Mesenchymal stem cell (in vitro differentiated cells and primary cell): ENCODE results near the gene KCNIP2.
"Not testable (repeated sequence)": the region's sequence is repeated elsewhere in the genome, so short reads cannot be mapped to it uniquely, and the experiment has no call there.

Source experiments
- DNase-seq: peaks from one replicate; pipeline ENCODE4 v3.0.0-alpha.2; 2013
- H2AFZ ChIP-seq: one replicate; pipeline ENCODE4 v1.6.1; 2013; ENCODE audit warnings: low read depth, mild to moderate bottlenecking, control low read depth, inconsistent platforms, low read length, moderate library complexity
- H2AK5ac ChIP-seq: 2 replicates; pipeline ENCODE4 v1.6.1; 2013; ENCODE audit warnings: low read length, moderate library complexity, mild to moderate bottlenecking, inconsistent platforms; ENCODE audit not compliant: severe bottlenecking
- H2BK120ac ChIP-seq: one replicate; pipeline ENCODE4 v1.6.1; 2013; ENCODE audit warnings: low read depth, mild to moderate bottlenecking, inconsistent platforms, low read length, moderate library complexity
- H2BK12ac ChIP-seq, 2 experiments: one replicate each; pipeline ENCODE4 v1.6.1; 2013; ENCODE audit warnings: inconsistent platforms in 2 of 2, low read length in 2 of 2, mild to moderate bottlenecking in 2 of 2, moderate library complexity in 2 of 2, control low read depth in 1 of 2
- H2BK15ac ChIP-seq: one replicate; pipeline ENCODE4 v1.6.1; 2013; ENCODE audit warnings: mild to moderate bottlenecking, low read depth, inconsistent platforms; ENCODE audit not compliant: poor library complexity, severe bottlenecking
- H2BK5ac ChIP-seq: 2 replicates; pipeline ENCODE4 v1.6.1; 2013; ENCODE audit warnings: low read depth, mild to moderate bottlenecking, low read length, control low read depth, inconsistent platforms; ENCODE audit not compliant: poor library complexity, severe bottlenecking
- H3K14ac ChIP-seq, 2 experiments: one replicate each; pipeline ENCODE4 v1.6.1; 2013; ENCODE audit warnings: inconsistent platforms in 2 of 2, low read length in 2 of 2, control low read depth in 1 of 2, mild to moderate bottlenecking in 1 of 2, moderate library complexity in 1 of 2
- H3K18ac ChIP-seq, 2 experiments: one replicate each; pipeline ENCODE4 v1.6.1; 2013; ENCODE audit warnings: inconsistent platforms in 2 of 2, low read length in 2 of 2, control low read depth in 1 of 2, low read depth in 1 of 2, mild to moderate bottlenecking in 1 of 2
- H3K23ac ChIP-seq, 2 experiments: one replicate each; pipeline ENCODE4 v1.6.1; 2013; ENCODE audit warnings: inconsistent platforms in 2 of 2, low read length in 2 of 2, mild to moderate bottlenecking in 2 of 2, moderate library complexity in 2 of 2, control low read depth in 1 of 2
- H3K27ac ChIP-seq: 2 replicates; pipeline ENCODE4 v1.5.1; 2013; ENCODE audit warnings: mild to moderate bottlenecking, moderate library complexity, low read length, control low read depth, inconsistent platforms; ENCODE audit not compliant: poor library complexity, severe bottlenecking
- H3K27me3 ChIP-seq, 2 experiments: 2 replicates each; pipeline versions ENCODE4 v1.6.1 to v1.7.0; 2013; ENCODE audit warnings: low read length in 2 of 2, mild to moderate bottlenecking in 2 of 2, moderate library complexity in 2 of 2, control low read depth in 1 of 2, inconsistent platforms in 1 of 2; ENCODE audit not compliant: control insufficient read depth in 1 of 2, insufficient read depth in 1 of 2
- H3K36me3 ChIP-seq, 2 experiments: 2 replicates each; pipeline versions ENCODE4 v1.6.1 to v1.7.0; 2013; ENCODE audit warnings: low read length in 2 of 2, control low read depth in 1 of 2, inconsistent platforms in 1 of 2, low read depth in 1 of 2, mild to moderate bottlenecking in 1 of 2; ENCODE audit not compliant: insufficient read depth in 2 of 2, control insufficient read depth in 1 of 2
- H3K4ac ChIP-seq, 2 experiments: one replicate each; pipeline ENCODE4 v1.6.1; 2013; ENCODE audit warnings: inconsistent platforms in 2 of 2, low read length in 2 of 2, mild to moderate bottlenecking in 2 of 2, moderate library complexity in 2 of 2, control low read depth in 1 of 2, low read depth in 1 of 2
- H3K4me1 ChIP-seq: 2 replicates; pipeline ENCODE4 v1.6.1; 2013; ENCODE audit warnings: low read depth, low read length, control low read depth; ENCODE audit not compliant: control insufficient read depth, insufficient read depth
- H3K4me2 ChIP-seq: 2 replicates; pipeline ENCODE4 v1.6.1; 2013; ENCODE audit warnings: low read length, mild to moderate bottlenecking, inconsistent platforms; ENCODE audit not compliant: poor library complexity, severe bottlenecking
- H3K4me3 ChIP-seq, 2 experiments: 2 replicates each; pipeline versions ENCODE4 v1.5.1 to v1.7.0; 2013; ENCODE audit warnings: low read length in 2 of 2, mild to moderate bottlenecking in 2 of 2, control low read depth in 1 of 2, low read depth in 1 of 2; ENCODE audit not compliant: insufficient read depth in 1 of 2
- H3K79me1 ChIP-seq: replicated peaks from 2 replicates; pipeline ENCODE4 v1.6.1; 2013; ENCODE audit warnings: mild to moderate bottlenecking, control low read depth, low read length, inconsistent platforms; ENCODE audit not compliant: poor library complexity, severe bottlenecking
- H3K9ac ChIP-seq: 2 replicates; pipeline ENCODE4 v1.7.0; 2013; ENCODE audit warnings: mild to moderate bottlenecking, low read length, moderate library complexity
- H3K9me3 ChIP-seq: 2 replicates; pipeline ENCODE4 v1.7.0; 2013; ENCODE audit warnings: mild to moderate bottlenecking, low read length; ENCODE audit not compliant: control insufficient read depth
- H4K8ac ChIP-seq: one replicate; pipeline ENCODE4 v1.6.1; 2013; ENCODE audit warnings: inconsistent platforms, mild to moderate bottlenecking, low read length, moderate library complexity
- H4K91ac ChIP-seq: one replicate; pipeline ENCODE4 v1.6.1; 2013; ENCODE audit warnings: mild to moderate bottlenecking, low read length, inconsistent platforms
- WGBS: methylation state at CpG from one replicate; pipeline ENCODE4 v1.1.7; 2013; ENCODE audit warnings: mixed read lengths; 5-methylcytosine and 5-hydroxymethylcytosine counted together

KCNIP2 gene

DNA sequence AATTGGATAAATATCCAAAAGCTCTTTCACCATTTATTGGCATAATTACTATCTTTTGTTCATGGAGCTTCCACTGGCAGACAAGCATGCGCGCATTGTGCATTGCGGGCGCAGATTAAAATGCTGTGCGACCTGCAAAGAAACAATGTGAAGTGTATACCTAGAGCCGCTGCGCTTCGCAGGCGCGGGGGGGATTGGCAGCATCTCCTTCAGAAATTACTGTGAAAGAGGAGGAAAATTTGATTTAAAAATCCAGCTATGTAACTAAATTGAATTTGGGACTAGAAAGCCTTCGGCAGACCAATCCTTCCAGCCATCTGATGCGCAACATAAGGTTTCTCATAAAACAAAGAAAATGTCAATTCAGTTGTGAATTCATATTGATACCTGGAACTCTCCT is 50.1 kb downstream of the KCNIP2 start:
- H3K4me2 ChIP-seq, result no peak overlapping the region
- H3K4ac ChIP-seq, result no peak overlapping the region
- no peak overlapping the region for H2BK120ac ChIP-seq
- no peak overlapping the region for H3K14ac ChIP-seq
- no peak overlapping the region for H3K9ac ChIP-seq
- no peak overlapping the region for H2AFZ ChIP-seq
- H3K79me1 ChIP-seq, result peaks cover 24% of the 10 kb centered on the region
- no peak overlapping the region for H3K23ac ChIP-seq
- H3K9me3 ChIP-seq, result no peaks in the 10 kb centered on the region
- peaks cover 41 to 92% of the 10 kb centered on the region in 2 experiments for H3K36me3 ChIP-seq
- no peak for DNase-seq
- H2BK12ac ChIP-seq, result no peak overlapping the region
- H3K18ac ChIP-seq, result no peak overlapping the region
- WGBS, result over 99% methylated on average over 12 of the region's 12 CpGs
- no peak overlapping the region for H2BK5ac ChIP-seq
- H3K27me3 ChIP-seq, result no peaks in the 10 kb centered on the region
- H3K4me3 ChIP-seq, result no peak overlapping the region
- H3K27ac ChIP-seq, result no peak overlapping the region
- H2AK5ac ChIP-seq, result no peak overlapping the region
- H3K4me1 ChIP-seq, result no peaks in the 10 kb centered on the region
- H4K8ac ChIP-seq, result no peak overlapping the region
- H2BK15ac ChIP-seq, result no peak overlapping the region
- H4K91ac ChIP-seq, result no peak overlapping the region

DNA sequence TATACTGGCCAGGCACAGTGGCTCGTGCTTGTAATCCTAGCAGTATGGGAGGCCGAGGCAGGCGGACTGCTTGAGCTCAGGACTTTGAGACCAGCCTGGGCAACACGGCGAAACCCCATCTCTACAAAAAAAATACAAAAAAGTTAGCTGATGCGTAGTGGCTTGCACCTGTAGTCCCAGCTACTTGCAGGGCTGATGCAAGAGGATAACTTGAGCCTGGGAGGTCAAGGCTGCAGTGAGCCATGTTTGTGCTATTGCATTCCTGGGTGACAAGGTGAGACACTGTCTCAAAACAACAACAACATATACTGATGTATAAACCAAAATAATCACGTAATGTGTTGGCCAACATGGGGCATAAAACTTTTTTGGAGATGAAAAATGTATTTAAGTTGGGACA is 53.9 kb downstream of the KCNIP2 start:
- H3K36me3 ChIP-seq, result peaks cover 41 to 91% of the 10 kb centered on the region in 2 experiments
- no peaks in the 10 kb centered on the region for H3K4me1 ChIP-seq
- H3K4me3 ChIP-seq, result no peak overlapping the region
- H3K9ac ChIP-seq, result no peak overlapping the region
- no peak overlapping the region for H2BK15ac ChIP-seq
- H3K79me1 ChIP-seq, result peaks cover 17% of the 10 kb centered on the region
- no peak overlapping the region for H2AK5ac ChIP-seq
- H3K27me3 ChIP-seq, result no peaks in the 10 kb centered on the region
- 96% methylated on average over 5 of the region's 7 CpGs for WGBS
- no peak overlapping the region for H3K4ac ChIP-seq
- H2BK12ac ChIP-seq, result no peak overlapping the region
- H4K8ac ChIP-seq, result no peak overlapping the region
- H3K14ac ChIP-seq, result no peak overlapping the region
- no peak overlapping the region for H3K4me2 ChIP-seq
- DNase-seq, result no peak
- H3K18ac ChIP-seq, result no peak overlapping the region
- H3K9me3 ChIP-seq, result no peaks in the 10 kb centered on the region
- no peak overlapping the region for H3K23ac ChIP-seq
- H2BK5ac ChIP-seq, result no peak overlapping the region
- no peak overlapping the region for H2BK120ac ChIP-seq
- H4K91ac ChIP-seq, result no peak overlapping the region
- H3K27ac ChIP-seq, result no peak overlapping the region
- H2AFZ ChIP-seq, result no peak overlapping the region

GRCh38 chr10:101789231-101789630 is 54.4 kb downstream of the KCNIP2 start:
- H3K27me3 ChIP-seq, H3K4ac ChIP-seq, H2BK120ac ChIP-seq, DNase-seq, H2BK12ac ChIP-seq, H4K91ac ChIP-seq, H3K9ac ChIP-seq, H3K4me1 ChIP-seq, H3K14ac ChIP-seq, H3K27ac ChIP-seq, H3K18ac ChIP-seq, H4K8ac ChIP-seq, H2BK15ac ChIP-seq, H2AK5ac ChIP-seq, H2AFZ ChIP-seq, H2BK5ac ChIP-seq, H3K9me3 ChIP-seq, H3K4me2 ChIP-seq, H3K4me3 ChIP-seq, H3K23ac ChIP-seq: not testable (repeated sequence)
- H3K36me3 ChIP-seq, result peaks cover 41 to 91% of the 10 kb centered on the region in 2 experiments
- 97% methylated on average over 7 of the region's 9 CpGs for WGBS
- H3K79me1 ChIP-seq, result peaks cover 17% of the 10 kb centered on the region

DNA sequence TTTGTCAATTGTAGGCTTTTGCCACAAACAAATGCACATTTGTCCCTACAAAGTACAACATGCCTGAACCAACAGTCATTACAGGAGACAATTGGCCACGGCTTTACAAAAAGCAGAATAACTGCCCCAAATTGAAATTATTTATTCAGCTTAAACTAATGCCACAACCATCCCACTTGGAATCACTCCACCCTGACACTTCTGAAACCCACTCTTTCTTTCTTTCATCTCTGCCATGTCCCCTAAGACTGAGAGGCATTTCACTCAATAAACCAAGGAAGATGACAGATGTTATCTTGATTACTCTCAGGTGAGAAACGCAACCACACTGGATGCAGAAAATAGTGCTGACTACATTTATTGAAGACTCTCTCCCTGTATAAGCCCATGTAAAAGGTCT is 57.8 kb downstream of the KCNIP2 start:
- Histone ChIP-seq H3K9ac (no peak overlapping the region), H2BK5ac (no peak overlapping the region), H3K4me3 (no peak overlapping the region), H4K91ac (no peak overlapping the region), H2BK15ac (no peak overlapping the region), H2BK12ac (no peak overlapping the region), H2AK5ac (no peak overlapping the region), H3K14ac (no peak overlapping the region), H3K4ac (no peak overlapping the region), H2AFZ (no peak overlapping the region), H3K23ac (no peak overlapping the region), H3K4me1 (peaks cover 19% of the 10 kb centered on the region), H3K18ac (no peak overlapping the region), H4K8ac (no peak overlapping the region), H3K79me1 (peaks cover 15% of the 10 kb centered on the region), H3K27ac (no peak overlapping the region), H2BK120ac (no peak overlapping the region), H3K36me3 (peaks cover 40 to 72% of the 10 kb centered on the region in 2 experiments), H3K27me3 (no peaks in the 10 kb centered on the region), H3K9me3 (no peaks in the 10 kb centered on the region), H3K4me2 (no peak overlapping the region)
- no peak for DNase-seq
- WGBS, result 97% methylated on average over 2 of the region's 2 CpGs
